K562 (cell line): ENCODE measurements around the gene WDR46. TPM values are rescaled to one million over a fixed set of nuclear protein-coding genes. Genes with fewer than 3 reads are reported as not detected.
A peak's percentile ranks its signal among the peaks of the same experiment; 100 is the strongest.

Experiments used
- ARID1B ChIP-seq: fragments of 450-650 bp; IDR thresholded peaks from 2 replicates; pipeline ENCODE4 v1.6.1; 2016; ENCODE audit warnings: antibody characterized with exemption, mild to moderate bottlenecking, inconsistent platforms
- CAMTA2 ChIP-seq: fragments of 250-450 bp; sonication (Bioruptor Pico); conservative IDR thresholded peaks from 2 replicates; pipeline ENCODE4 v1.5.1; 2022
- CREM ChIP-seq: IDR thresholded peaks from 2 replicates; pipeline ENCODE4 v1.6.1; 2014; ENCODE audit warnings: antibody characterized with exemption, low read depth
- CTBP1 ChIP-seq: fragments of 450-650 bp; IDR thresholded peaks from 2 replicates; pipeline ENCODE4 v1.6.1; 2016; ENCODE audit warnings: borderline replicate concordance
- ERF ChIP-seq: fragments of 450-650 bp; formaldehyde crosslinking; IDR thresholded peaks from 2 replicates; pipeline ENCODE4 v1.4.0; 2020; ENCODE audit warnings: mild to moderate bottlenecking, mixed read lengths
- FOS ChIP-seq: IDR thresholded peaks from 3 replicates; pipeline ENCODE4 v1.6.1; 2011; ENCODE audit not compliant: insufficient read length; ENCODE audit errors: extremely low read depth
- FOXO4 ChIP-seq: fragments of 450-650 bp; formaldehyde crosslinking; IDR thresholded peaks from 2 replicates; pipeline ENCODE4 v1.4.0; 2020; ENCODE audit warnings: mild to moderate bottlenecking, moderate library complexity
- KAT7 ChIP-seq: sonication (generic); formaldehyde crosslinking; IDR thresholded peaks from 2 replicates; pipeline ENCODE4 v1.8.0; 2022; ENCODE audit warnings: missing genetic modification reagents, mild to moderate bottlenecking, borderline replicate concordance
- MTA3 ChIP-seq: fragments of 450-650 bp; formaldehyde crosslinking; IDR thresholded peaks from 2 replicates; pipeline ENCODE4 v1.6.1; 2017; ENCODE audit warnings: mild to moderate bottlenecking, borderline replicate concordance
- NCOR1 ChIP-seq: fragments of 450-650 bp; IDR thresholded peaks from 2 replicates; pipeline ENCODE4 v1.6.1; 2016; ENCODE audit warnings: mild to moderate bottlenecking, moderate library complexity
- NFYB ChIP-seq: IDR thresholded peaks from 2 replicates; pipeline ENCODE4 v1.6.1; 2011; ENCODE audit warnings: mild to moderate bottlenecking, moderate library complexity; ENCODE audit not compliant: insufficient read length; ENCODE audit errors: extremely low read depth
- POLR2G ChIP-seq: fragments of 200-400 bp; formaldehyde crosslinking; IDR thresholded peaks from 2 replicates; pipeline ENCODE4 v1.6.1; 2017; ENCODE audit warnings: low read depth, mild to moderate bottlenecking, antibody characterized with exemption, low read length, moderate library complexity
- RBM22 ChIP-seq: fragments of 200-400 bp; formaldehyde crosslinking; IDR thresholded peaks from 2 replicates; pipeline ENCODE4 v1.6.1; 2018; ENCODE audit warnings: low read length, low read depth; ENCODE audit not compliant: poor library complexity, severe bottlenecking
- SMC3 ChIP-seq: conservative IDR thresholded peaks from 2 replicates; pipeline ENCODE4 v1.6.1; 2011; ENCODE audit warnings: low read depth, low read length, improper control_type of control experiment; ENCODE audit not compliant: insufficient read depth
- SUPT5H ChIP-seq: fragments of 450-650 bp; IDR thresholded peaks from 2 replicates; pipeline ENCODE4 v1.6.1; 2016
- ZNF212 ChIP-seq: fragments of 450-650 bp; formaldehyde crosslinking; IDR thresholded peaks from 2 replicates; pipeline ENCODE4 v1.4.0; 2020; ENCODE audit warnings: mild to moderate bottlenecking
- ZNF318 ChIP-seq, 2 experiments: fragments of 450-650 bp; IDR thresholded peaks; 2 replicates each; pipeline ENCODE4 v1.6.1; 2016; ENCODE audit warnings: mild to moderate bottlenecking in 2 of 2, borderline replicate concordance in 1 of 2, low read depth in 1 of 2, moderate library complexity in 1 of 2
- polyA plus RNA-seq, 8 experiments: library from polyadenylated mRNA; depleted of rRNA in 4 of 8; stranded (reverse) in 5 of 8; unstranded in 3 of 8; fragments of >200 nt; fragmentation: Nextera tagmentation in 2 of 8; fragmentation: Illumina TruSeq in 1 of 8; extraction: Ambion mirVana in 2 of 8; extraction: Trizol in 1 of 8; gene quantifications; 2 replicates each; pipeline versions ENCODE4 v1.2.1 to v1.2.3, GENCODE V29; 2011 to 2014; ENCODE audit warnings: inconsistent platforms in 1 of 8, missing spikeins in 1 of 8
- total RNA-seq, 7 experiments: library from RNA; depleted of rRNA in 6 of 7; stranded (reverse); fragments of >200 nt in 6 of 7; fragmentation: Illumina TruSeq in 2 of 7; extraction: Trizol in 2 of 7; gene quantifications; 2 replicates each; pipeline versions ENCODE4 v1.2.1 to v1.2.3, GENCODE V29; 2011 to 2021; ENCODE audit warnings: low replicate concordance in 1 of 7

The WDR46 gene
- total and polyA plus RNA-seq, 9 of the 15 experiments (the other 6 are each of a cell fraction or from before 2014, with no cell fraction given) = 8.9 to 146 (median 93.1) TPM

GRCh38 chr6:33317669-33318425 is 28.8 kb upstream of the WDR46 start, which contains the start of gene ZBTB22 (continued):
- TF ChIP-seq ZNF318 (IDR thresholded peaks at IDR 0.05; ENCODE audit: borderline replicate concordance in 1 of 2, low read depth in 1 of 2) (0 out of 4 replicates have a peak, but pooled peaks of 1 of the 2 experiments have one; percentile 41), ERF (CRISPR knock-in tag) (0 out of 2 replicates have a peak, but pooled peaks have one; percentile 77), FOS (peak; percentile 76), ARID1B (peak; percentile 60), SMC3 (no peak), NCOR1 (no peak), FOXO4 (CRISPR knock-in tag) (peak; percentile 69; the same call in 1 of the 2 replicates), SUPT5H (peak; percentile 77), POLR2G (peak; percentile 79), RBM22 (no peak), CTBP1 (peak; percentile 66; the same call in 1 of the 2 replicates), ZNF212 (CRISPR knock-in tag) (peak; percentile 50; the same call in 1 of the 2 replicates), NFYB (peak; percentile 78), CREM (peak; percentile 35; the same call in 1 of the 2 replicates), MTA3 (peak; percentile 66), CAMTA2 (CRISPR knock-in tag) (0 out of 2 replicates have a peak, but pooled peaks have one; percentile 9), KAT7 (CRISPR knock-in tag) (peak; percentile 54; the same call in 1 of the 2 replicates)
